Esophagus squamous epithelium (tissue), 5 donors: ENCODE measurements around the gene SYPL1. TPM values are rescaled to one million over a fixed set of nuclear protein-coding genes. Genes with fewer than 3 reads are reported as not detected.

Experiments used
- DNase-seq: peaks from one replicate; lab custom pipeline; 2025; lab: John Stamatoyannopoulos, UW
- H3K27ac ChIP-seq, 4 donors: fragments of 200-600 bp; sonication (generic); one replicate each; pipeline ENCODE4 v1.5.1; 2016 to 2019; ENCODE audit warnings: mild to moderate bottlenecking in 1 of 4
- H3K27me3 ChIP-seq, 4 donors: fragments of 200-600 bp; sonication (generic); 1 replicate in 3 of 4; 2 replicates in 1 of 4; pipeline versions ENCODE4 v1.5.1 to v1.6.0; 2017 to 2021; ENCODE audit warnings: antibody characterized with exemption in 1 of 4
- H3K36me3 ChIP-seq, 3 donors: fragments of 200-600 bp; sonication (generic); one replicate each; pipeline ENCODE4 v1.5.1; 2016 to 2019
- H3K4me1 ChIP-seq, 3 donors: fragments of 200-600 bp; sonication (generic); one replicate each; pipeline ENCODE4 v1.5.1; 2017 to 2019
- H3K4me3 ChIP-seq, 4 donors: fragments of 200-600 bp; sonication (generic); 1 replicate in 3 of 4; 2 replicates in 1 of 4; pipeline ENCODE4 v1.5.1; 2016 to 2019; ENCODE audit warnings: mild to moderate bottlenecking in 2 of 4, moderate library complexity in 1 of 4
- H3K9me3 ChIP-seq, 3 donors: fragments of 200-600 bp; sonication (generic); one replicate each; pipeline ENCODE4 v1.5.1; 2016 to 2019
- CTCF ChIP-seq, 6 experiments: fragments of 450-650 bp in 4 of 6; fragments of 200-600 bp in 2 of 6; sonication (generic) in 2 of 6; IDR thresholded peaks; one replicate each; pipeline ENCODE4 v1.5.1; 2016 to 2019; ENCODE audit warnings: antibody characterized with exemption in 6 of 6, mild to moderate bottlenecking in 4 of 6, moderate library complexity in 4 of 6
- POLR2A ChIP-seq, 4 donors: fragments of 450-650 bp; IDR thresholded peaks; one replicate each; pipeline ENCODE4 v1.6.1; 2017; ENCODE audit warnings: antibody characterized with exemption in 4 of 4, mild to moderate bottlenecking in 4 of 4, moderate library complexity in 3 of 4
- WGBS, 2 donors: methylation state at CpG; one replicate each; pipeline ENCODE4 v1.1.5; 2018; 5-methylcytosine and 5-hydroxymethylcytosine counted together
- intact Hi-C: fragments of 100-400 bp; cut with DNase I; formaldehyde crosslinking; loops from one replicate; pipeline ENCODE4 v1.15.0; 2022
- total RNA-seq, 4 donors: library from RNA; depleted of rRNA; stranded (reverse); fragments of >200 nt; gene quantifications; one replicate each; pipeline ENCODE4 v1.1.0, GENCODE V29; 2016
- donor health status: DM: yes; HTN: yes; CAD: no.

The SYPL1 gene
- total RNA-seq, 4 donors from 2014 or later, result 105 to 170 (median 148) TPM

GRCh38 chr7:106067678-106068077 lies 44.4 kb downstream of the SYPL1 start:
- no peaks in the 10 kb centered on the region for H3K27me3 ChIP-seq
- H3K9me3 ChIP-seq, result no peaks in the 10 kb centered on the region
- intact Hi-C loops, result loop anchor here (10.0 kb wide), 1 partner anchor 47 kb away; the partner anchor contains the start of gene SYPL1
- peaks cover 72 to 100% (median 77%) of the 10 kb centered on the region in 3 donors for H3K4me1 ChIP-seq
- no peak for TF ChIP-seq POLR2A (IDR thresholded peaks at IDR 0.05)
- WGBS, 2 donors, result 85 to 87% methylated on average over 3 of the region's 3 CpGs
- H3K4me3 ChIP-seq, result no peak overlapping the region
- H3K27ac ChIP-seq, result peak overlapping the region in 2 of 4 donors; percentile 82 to 91
- no peak for DNase-seq
- H3K36me3 ChIP-seq, result no peaks in the 10 kb centered on the region

GRCh38 chr7:106065575-106066500 lies 46.3 kb downstream of the SYPL1 start:
- WGBS, 2 donors, result 20 to 21% methylated on average over 18 to 24 of the region's 26 CpGs
- no peak for DNase-seq
- H3K4me1 ChIP-seq, result peaks cover 62 to 100% (median 76%) of the 10 kb centered on the region in 3 donors
- no peaks in the 10 kb centered on the region for H3K27me3 ChIP-seq
- peak overlapping the region in 3 of 4 donors; percentile 30 to 56 (median 32) for H3K4me3 ChIP-seq
- no peaks in the 10 kb centered on the region for H3K36me3 ChIP-seq
- peak overlapping the region; percentile 83 to 91 (median 88) for H3K27ac ChIP-seq
- TF ChIP-seq POLR2A (IDR thresholded peaks at IDR 0.05), result no peak
- TF ChIP-seq CTCF (IDR thresholded peaks at IDR 0.05), result no peak
- intact Hi-C loops, result loop anchor here (10.0 kb wide), 1 partner anchor 49 kb away; the partner anchor contains the start of gene SYPL1
- H3K9me3 ChIP-seq, result no peaks in the 10 kb centered on the region

- WGBS, 2 donors, result 15 to 22% methylated on average over 7 to 11 of the region's 14 CpGs
- H3K36me3 ChIP-seq, result no peaks in the 10 kb centered on the region
- intact Hi-C loops, result loop anchor here (10.0 kb wide), 1 partner anchor 50 kb away; the partner anchor contains the start of gene SYPL1
Measured at GRCh38 chr7:106064771-106065574, 47.1 kb downstream of the SYPL1 start.

GRCh38 chr7:106064316-106064715 lies 47.8 kb downstream of the SYPL1 start:
- Histone ChIP-seq H3K36me3 (no peaks in the 10 kb centered on the region), H3K4me3 (no peak overlapping the region), H3K27me3 (no peaks in the 10 kb centered on the region), H3K9me3 (no peaks in the 10 kb centered on the region), H3K4me1 (peaks cover 52 to 100% (median 72%) of the 10 kb centered on the region in 3 donors), H3K27ac (peak overlapping the region; percentile 83 to 91 (median 88))
- 43 to 80% methylated on average over 5 to 6 of the region's 8 CpGs for WGBS, 2 donors
- TF ChIP-seq CTCF (IDR thresholded peaks at IDR 0.05), result no peak
- TF ChIP-seq POLR2A (IDR thresholded peaks at IDR 0.05), result no peak
- intact Hi-C loops, result loop anchor here (10.0 kb wide), 1 partner anchor 50 kb away; the partner anchor contains the start of gene SYPL1
- no peak for DNase-seq

More at GRCh38 chr7:106064771-106065574, 47.1 kb downstream of the SYPL1 start:
- H3K27ac ChIP-seq, result peak overlapping the region; percentile 83 to 91 (median 88)
- no peaks in the 10 kb centered on the region for H3K9me3 ChIP-seq
- H3K27me3 ChIP-seq, result no peaks in the 10 kb centered on the region
- TF ChIP-seq POLR2A (IDR thresholded peaks at IDR 0.05) (peak in 2 of 4 donors; percentile 38 to 42), CTCF (IDR thresholded peaks at IDR 0.05) (peak in 1 of 6 experiments; percentile 15)
- H3K4me3 ChIP-seq, result peak overlapping the region in 3 of 4 donors; percentile 30 to 56 (median 32)
- peaks cover 59 to 100% (median 72%) of the 10 kb centered on the region in 3 donors for H3K4me1 ChIP-seq
- no peak for DNase-seq

- H3K4me3 ChIP-seq, result no peak overlapping the region
- peak overlapping the region; percentile 82 to 91 (median 84) for H3K27ac ChIP-seq
- no peak for DNase-seq
- no peaks in the 10 kb centered on the region for H3K27me3 ChIP-seq
- H3K36me3 ChIP-seq, result no peaks in the 10 kb centered on the region
- intact Hi-C loops, result loop anchor here (10.0 kb wide), 1 partner anchor 51 kb away; the partner anchor contains the start of gene SYPL1
- 79 to 81% methylated on average over 2 of the region's 2 CpGs for WGBS, 2 donors
- TF ChIP-seq POLR2A (IDR thresholded peaks at IDR 0.05) (no peak), CTCF (IDR thresholded peaks at IDR 0.05) (no peak)
- no peaks in the 10 kb centered on the region for H3K9me3 ChIP-seq
- peaks cover 53 to 100% (median 72%) of the 10 kb centered on the region in 3 donors for H3K4me1 ChIP-seq
Measured at GRCh38 chr7:106063692-106064091, 48.4 kb downstream of the SYPL1 start.
